22Rv1 (cell line): ENCODE measurements around the gene SNX8.

Experiments
- ZFX ChIP-seq: fragments of 450-650 bp; IDR thresholded peaks from 2 replicates; pipeline ENCODE4 v1.6.1; 2017; ENCODE audit warnings: antibody characterized with exemption, borderline replicate concordance
- TF ChIP-seq, protein P1 (sequence below): fragments of 450-650 bp; IDR thresholded peaks from 2 replicates; pipeline ENCODE4 v1.5.1; 2017; ENCODE audit warnings: mild to moderate bottlenecking

DNA sequence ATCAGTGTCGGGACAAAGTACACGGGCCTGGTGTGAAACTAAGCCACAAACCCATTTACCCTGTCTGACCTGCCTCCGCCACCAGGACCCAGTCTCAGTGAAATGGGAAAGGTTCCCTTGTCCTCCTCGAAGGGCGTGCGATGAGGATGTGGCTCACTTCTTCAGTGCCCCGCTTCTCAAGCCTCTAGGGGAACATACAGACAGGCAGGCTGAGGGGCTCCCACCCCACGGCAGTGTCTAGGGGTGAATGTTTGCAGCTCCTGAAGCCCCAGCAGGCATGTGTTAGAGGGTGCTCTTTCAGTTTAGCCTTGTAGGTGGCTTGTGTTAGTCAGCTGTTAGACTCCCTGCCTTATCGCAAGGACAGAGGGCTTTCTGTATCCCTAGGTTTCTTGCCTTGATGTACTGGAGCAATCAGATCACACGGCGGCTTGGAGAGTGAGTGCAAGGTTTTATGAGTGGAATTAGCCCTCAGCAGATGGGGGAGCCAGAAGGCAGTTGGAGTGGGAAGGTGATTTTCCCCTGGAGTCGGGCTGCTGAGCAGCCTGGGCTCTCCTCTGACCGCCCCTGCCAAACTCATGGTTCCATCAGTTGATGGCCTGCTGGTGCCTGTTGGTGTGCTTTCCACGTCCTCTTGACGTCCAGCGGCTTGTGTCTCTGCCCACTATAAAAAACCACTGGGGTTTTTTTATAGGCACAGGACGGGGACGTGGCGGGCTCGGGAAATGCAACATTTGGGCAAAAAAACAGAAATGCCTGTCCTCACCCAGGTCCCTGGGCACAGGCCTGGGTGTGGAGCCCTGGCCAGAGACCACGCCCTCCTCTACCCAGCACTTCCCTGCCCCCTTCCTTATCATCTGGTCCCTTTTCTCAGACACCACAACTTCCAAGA lies 71.5 kb downstream of the SNX8 start:
- no peak for TF ChIP-seq ZFX
- TF ChIP-seq, protein P1, sequence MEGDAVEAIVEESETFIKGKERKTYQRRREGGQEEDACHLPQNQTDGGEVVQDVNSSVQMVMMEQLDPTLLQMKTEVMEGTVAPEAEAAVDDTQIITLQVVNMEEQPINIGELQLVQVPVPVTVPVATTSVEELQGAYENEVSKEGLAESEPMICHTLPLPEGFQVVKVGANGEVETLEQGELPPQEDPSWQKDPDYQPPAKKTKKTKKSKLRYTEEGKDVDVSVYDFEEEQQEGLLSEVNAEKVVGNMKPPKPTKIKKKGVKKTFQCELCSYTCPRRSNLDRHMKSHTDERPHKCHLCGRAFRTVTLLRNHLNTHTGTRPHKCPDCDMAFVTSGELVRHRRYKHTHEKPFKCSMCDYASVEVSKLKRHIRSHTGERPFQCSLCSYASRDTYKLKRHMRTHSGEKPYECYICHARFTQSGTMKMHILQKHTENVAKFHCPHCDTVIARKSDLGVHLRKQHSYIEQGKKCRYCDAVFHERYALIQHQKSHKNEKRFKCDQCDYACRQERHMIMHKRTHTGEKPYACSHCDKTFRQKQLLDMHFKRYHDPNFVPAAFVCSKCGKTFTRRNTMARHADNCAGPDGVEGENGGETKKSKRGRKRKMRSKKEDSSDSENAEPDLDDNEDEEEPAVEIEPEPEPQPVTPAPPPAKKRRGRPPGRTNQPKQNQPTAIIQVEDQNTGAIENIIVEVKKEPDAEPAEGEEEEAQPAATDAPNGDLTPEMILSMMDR = no peak
